Motor neuron (in vitro differentiated cells): ENCODE data around the gene OR1A2. TPM values are rescaled to one million over a fixed set of nuclear protein-coding genes. Genes with fewer than 3 reads are reported as not detected.
"Not testable (repeated sequence)": the region's sequence is repeated elsewhere in the genome, so short reads cannot be mapped to it uniquely, and the experiment has no call there.

Source experiments
- ATAC-seq, 8 experiments: fragments of 200-7000 bp; cut with Tn5 transposase; replicated peaks in 6 of 8; 2 replicates each; pipeline ENCODE4 v1.8.0; 2021; ENCODE audit warnings: mild to moderate bottlenecking in 8 of 8, moderate library complexity in 8 of 8
- H3K27ac ChIP-seq, 2 donors: fragments of 250-450 bp; sonication (Bioruptor Pico); 2 replicates each; pipeline ENCODE4 v1.9.0; 2021; ENCODE audit warnings: antibody characterized with exemption in 2 of 2, mild to moderate bottlenecking in 2 of 2, moderate library complexity in 1 of 2
- H3K4me1 ChIP-seq, 2 donors: fragments of 250-450 bp; sonication (Bioruptor Pico); replicated peaks in 1 of 2; 2 replicates each; pipeline ENCODE4 v1.6.1; 2021; ENCODE audit warnings: antibody characterized with exemption in 2 of 2, mild to moderate bottlenecking in 2 of 2, moderate library complexity in 1 of 2
- H3K4me3 ChIP-seq, 5 donors: fragments of 250-450 bp; sonication (Bioruptor Pico); 2 replicates each; pipeline ENCODE4 v1.9.0; 2021; ENCODE audit warnings: antibody characterized with exemption in 5 of 5, mild to moderate bottlenecking in 5 of 5, moderate library complexity in 4 of 5
- WGBS, 10 experiments: fragments of 450-650 bp; shearing (Covaris generic); methylation state at CpG; one replicate each; pipeline ENCODE4 v1.0.0; 2022; 5-methylcytosine and 5-hydroxymethylcytosine counted together
- in situ Hi-C, 9 experiments: fragments of 400-800 bp; cut with MboI; loops; one replicate each; pipeline ENCODE4 v1.15.0; 2021; ENCODE audit warnings: low sequenced_read_pairs in 9 of 9, low pct_unique_long_range_greater_than_20kb in 2 of 9; ENCODE audit not compliant: unreplicated experiment in 9 of 9
- total RNA-seq, 8 experiments: library from RNA; unstranded; fragments of 300-600 nt; gene quantifications; 2 replicates each; pipeline versions ENCODE4 v1.2.3 to v1.2.4, GENCODE V29; 2022

OR1A2 gene, protein sequence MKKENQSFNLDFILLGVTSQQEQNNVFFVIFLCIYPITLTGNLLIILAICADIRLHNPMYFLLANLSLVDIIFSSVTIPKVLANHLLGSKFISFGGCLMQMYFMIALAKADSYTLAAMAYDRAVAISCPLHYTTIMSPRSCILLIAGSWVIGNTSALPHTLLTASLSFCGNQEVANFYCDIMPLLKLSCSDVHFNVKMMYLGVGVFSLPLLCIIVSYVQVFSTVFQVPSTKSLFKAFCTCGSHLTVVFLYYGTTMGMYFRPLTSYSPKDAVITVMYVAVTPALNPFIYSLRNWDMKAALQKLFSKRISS
- under 1 TPM in 1 of 8 experiments, not detected in 7; 0.52 TPM for total RNA-seq

DNA sequence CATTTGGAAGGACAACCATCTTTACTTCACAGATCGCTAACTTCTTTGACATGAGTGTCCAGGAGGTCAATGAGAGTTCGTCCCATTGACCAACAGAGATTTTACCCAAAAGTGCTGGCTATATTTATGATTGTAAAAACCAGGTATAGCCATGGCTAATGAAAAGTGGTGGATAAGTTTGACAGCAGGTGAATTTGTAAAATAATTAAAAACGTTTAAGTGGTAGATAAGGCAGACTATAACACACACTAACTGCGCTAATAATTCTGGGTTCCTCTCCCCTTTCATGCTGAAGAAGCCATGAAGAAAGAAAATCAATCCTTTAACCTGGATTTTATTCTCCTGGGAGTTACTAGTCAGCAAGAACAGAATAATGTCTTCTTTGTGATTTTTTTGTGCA lies at the start of gene OR1A2:
Gene OR1A2 (plus strand): TSS at position 301 of the 400 bp plus-strand sequence. CDS start 0 bp downstream, at position 301.
- WGBS, 10 experiments, result 0 to 77% (median 29%) methylated on average over 1 to 4 of the region's 4 CpGs; no CpG with 5 or more reads in 1 of the 10 experiments
- Histone ChIP-seq H3K4me3 (no peak within 1 kb of the TSS), H3K27ac (no peak within 1 kb of the TSS), H3K4me1 (no peaks in the 10 kb centered on the region)
- ATAC-seq, result no peak
- in situ Hi-C loops, result no loop called here

DNA sequence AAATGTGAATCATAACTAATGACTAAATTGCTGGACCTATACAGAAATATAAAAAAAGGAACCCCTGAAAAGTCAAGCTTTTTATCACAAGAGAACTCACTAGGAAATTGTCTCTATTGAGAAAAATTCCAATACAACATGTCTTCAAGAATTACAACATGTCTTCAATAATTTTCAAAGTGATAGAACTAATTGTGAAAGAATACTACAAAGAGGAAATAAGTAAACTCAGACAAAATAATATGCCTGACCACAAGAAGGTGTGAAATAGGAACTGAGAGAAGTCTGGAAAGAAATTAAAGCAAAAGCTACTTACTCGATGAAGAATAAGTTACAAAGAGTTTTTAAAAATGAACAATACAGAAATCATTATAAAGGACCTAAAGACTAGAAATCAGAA lies 40.1 kb upstream of the OR1A2 start:
- ATAC-seq, result no peak
- WGBS, 10 experiments, result 0 to 100% (median 45%) methylated on average over 1 of the region's 1 CpG
- no peak overlapping the region for H3K27ac ChIP-seq
- in situ Hi-C loops, result no loop called here
- no peak overlapping the region for H3K4me3 ChIP-seq
- H3K4me1 ChIP-seq, result peaks cover 0 to 4% of the 10 kb centered on the region in 2 donors

DNA sequence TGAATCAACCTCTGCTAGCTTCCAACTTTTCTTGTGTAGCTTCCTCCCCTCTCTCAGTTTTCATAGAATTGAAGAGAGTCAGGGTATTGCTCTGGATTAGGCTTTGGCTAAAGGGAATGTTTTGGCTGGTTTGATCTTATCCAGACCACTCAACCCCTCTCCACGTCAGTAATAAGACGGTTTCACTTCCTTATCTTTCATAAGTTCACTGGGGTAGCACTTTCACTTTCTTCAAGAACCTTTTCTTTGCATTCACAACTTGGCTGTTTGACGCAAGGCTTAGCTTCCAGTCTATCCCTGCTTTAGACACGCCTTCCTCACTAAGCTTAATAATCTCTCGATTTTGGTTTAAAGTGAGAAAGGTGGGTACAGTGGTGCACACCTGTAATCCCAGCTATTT lies 29.7 kb upstream of the OR1A2 start:
- H3K4me1 ChIP-seq, result no peaks in the 10 kb centered on the region
- H3K27ac ChIP-seq, result no peak overlapping the region
- no peak overlapping the region for H3K4me3 ChIP-seq
- ATAC-seq, result no peak
- in situ Hi-C loops, result no loop called here
- WGBS, 10 experiments, result 0 to 100% (median 79%) methylated on average over 1 to 5 of the region's 5 CpGs; no CpG with 5 or more reads in 2 of the 10 experiments

DNA sequence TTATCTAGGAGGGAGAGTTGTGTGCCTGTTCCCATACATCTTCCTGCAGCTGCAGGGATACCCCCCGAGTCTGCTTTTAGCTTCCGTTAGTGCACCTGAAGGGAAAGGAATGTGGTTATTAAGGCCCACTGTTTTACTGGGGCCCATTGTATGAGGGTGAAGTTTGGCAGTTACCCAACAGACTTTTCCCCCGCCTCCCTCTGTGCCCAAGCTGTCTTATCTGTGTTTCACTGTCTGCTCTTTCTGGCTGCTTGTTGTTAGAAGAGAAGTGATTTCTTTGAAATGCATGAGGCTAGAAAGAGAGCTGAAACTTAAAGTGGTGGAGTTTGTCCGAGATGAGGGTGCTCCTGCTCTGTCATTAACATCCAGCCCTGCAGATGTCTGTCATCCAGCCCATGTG lies 7.4 kb upstream of the OR1A2 start:
- WGBS, 10 experiments, result 13 to 29% (median 20%) methylated on average over 1 to 3 of the region's 4 CpGs; no CpG with 5 or more reads in 4 of the 10 experiments
- no peaks in the 10 kb centered on the region for H3K4me1 ChIP-seq
- no peak overlapping the region for H3K4me3 ChIP-seq
- ATAC-seq, result no peak
- in situ Hi-C loops, result no loop called here
- no peak overlapping the region for H3K27ac ChIP-seq

DNA sequence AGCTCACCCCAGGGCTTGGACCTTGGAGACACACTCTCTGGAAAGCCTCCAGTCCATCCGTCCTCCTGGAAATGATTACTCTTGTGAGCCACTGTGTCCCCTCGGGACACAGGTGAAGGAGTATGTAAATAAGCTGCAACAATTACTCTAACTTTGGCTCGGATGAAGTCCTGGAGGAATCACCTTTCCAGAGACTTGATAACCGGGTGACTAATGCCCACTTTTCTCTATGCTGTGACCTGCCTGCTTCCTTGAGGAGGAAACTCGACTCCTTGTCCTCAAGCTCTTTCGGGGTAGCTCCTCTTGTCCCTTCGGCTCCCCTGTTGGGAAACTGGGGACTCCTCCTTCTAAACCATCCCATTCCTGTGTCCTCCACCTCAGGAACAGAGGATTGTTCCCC lies 10.0 kb downstream of the OR1A2 start, which contains the start of gene OR1A1:
Gene OR1A1 (plus strand): TSS at position 301 of the 400 bp plus-strand sequence. CDS start 7,954 bp downstream, outside the sequence.
- no peaks in the 10 kb centered on the region for H3K4me1 ChIP-seq

DNA sequence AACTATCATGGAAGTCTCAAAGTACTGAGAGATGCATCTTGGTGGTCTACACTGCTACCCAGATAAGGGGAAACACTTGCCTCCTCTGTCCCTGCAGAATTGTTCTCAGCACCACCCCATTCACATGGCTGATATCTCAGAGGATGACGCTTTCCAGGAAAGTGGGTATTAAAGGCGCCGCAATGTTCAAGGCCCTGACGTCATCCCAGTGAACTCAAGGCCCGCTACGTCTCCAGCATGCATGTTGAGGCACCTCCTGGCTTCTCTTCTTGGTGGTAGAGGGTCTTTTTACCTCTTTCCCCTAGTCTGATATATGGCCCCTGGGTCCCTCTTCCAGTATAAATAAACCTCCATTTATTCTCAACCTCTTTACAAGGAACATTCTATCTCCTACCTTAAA lies 11.2 kb downstream of the OR1A2 start:
- Histone ChIP-seq H3K27ac (no peak overlapping the region), H3K4me3 (no peak overlapping the region), H3K4me1 (no peaks in the 10 kb centered on the region)
- WGBS, 10 experiments, result 50 to 100% (median 87%) methylated on average over 2 to 6 of the region's 6 CpGs; no CpG with 5 or more reads in 6 of the 10 experiments
- no peak for ATAC-seq
- in situ Hi-C loops, result no loop called here

More for the DNA sequence above, 10.0 kb downstream of the OR1A2 start, which contains the start of gene OR1A1:
- in situ Hi-C loops, result no loop called here
- H3K4me3 ChIP-seq, result no peak within 1 kb of the TSS
- 0 to 100% (median 40%) methylated on average over 1 to 5 of the region's 7 CpGs; no CpG with 5 or more reads in 3 of the 10 experiments for WGBS, 10 experiments
- ATAC-seq, result no peak
- H3K27ac ChIP-seq, result no peak within 1 kb of the TSS

DNA sequence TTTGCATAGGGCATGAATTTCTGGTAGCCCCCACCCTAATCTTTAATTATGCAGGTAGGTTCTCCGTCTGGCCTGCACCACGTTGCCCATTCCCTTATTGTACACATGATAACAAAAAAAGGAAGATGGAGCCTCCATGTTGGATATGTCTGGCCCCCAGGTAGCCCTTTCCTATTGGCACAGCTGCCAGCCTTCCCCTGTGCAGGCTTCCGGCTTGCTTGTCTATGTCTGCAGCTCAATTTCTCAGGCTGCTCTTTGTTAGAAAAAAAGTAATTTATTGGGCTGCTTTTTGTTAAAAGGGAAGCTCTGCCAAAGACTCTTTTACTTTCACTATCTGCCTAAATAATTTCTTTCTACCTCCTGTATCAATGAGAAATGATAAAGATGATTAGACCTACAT lies 15.7 kb downstream of the OR1A2 start:
- in situ Hi-C loops, result no loop called here
- Histone ChIP-seq H3K4me1 (no peaks in the 10 kb centered on the region), H3K27ac (no peak overlapping the region), H3K4me3 (no peak overlapping the region)
- 0 to 100% (median 85%) methylated on average over 1 to 2 of the region's 3 CpGs; no CpG with 5 or more reads in 3 of the 10 experiments for WGBS, 10 experiments
- no peak for ATAC-seq

DNA sequence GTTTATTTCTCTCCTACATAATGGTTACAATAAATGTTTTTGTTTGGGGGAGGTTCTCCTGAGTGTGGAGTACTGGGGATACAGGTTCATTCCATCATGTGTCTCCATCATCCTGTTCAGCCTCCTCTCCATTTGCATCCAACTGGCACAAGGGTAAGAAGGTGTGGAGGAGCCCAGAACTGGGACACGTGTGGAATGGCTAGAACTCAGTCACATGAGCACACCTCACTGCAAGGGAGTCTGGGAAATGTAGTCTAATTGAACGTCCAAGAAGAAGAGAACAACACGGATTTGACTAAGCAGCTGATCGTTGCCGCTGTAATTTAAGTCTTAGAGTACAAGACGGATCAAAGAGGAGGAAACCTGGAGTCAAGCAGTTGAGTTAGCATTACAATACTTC lies 16.3 kb downstream of the OR1A2 start:
- WGBS, 10 experiments, result 0 to 80% (median 46%) methylated on average over 2 to 6 of the region's 6 CpGs; no CpG with 5 or more reads in 2 of the 10 experiments
- no peak overlapping the region for H3K27ac ChIP-seq
- no peak overlapping the region for H3K4me3 ChIP-seq
- in situ Hi-C loops, result no loop called here
- no peaks in the 10 kb centered on the region for H3K4me1 ChIP-seq
- peak in 1 of 8 experiments; percentile 39 for ATAC-seq

DNA sequence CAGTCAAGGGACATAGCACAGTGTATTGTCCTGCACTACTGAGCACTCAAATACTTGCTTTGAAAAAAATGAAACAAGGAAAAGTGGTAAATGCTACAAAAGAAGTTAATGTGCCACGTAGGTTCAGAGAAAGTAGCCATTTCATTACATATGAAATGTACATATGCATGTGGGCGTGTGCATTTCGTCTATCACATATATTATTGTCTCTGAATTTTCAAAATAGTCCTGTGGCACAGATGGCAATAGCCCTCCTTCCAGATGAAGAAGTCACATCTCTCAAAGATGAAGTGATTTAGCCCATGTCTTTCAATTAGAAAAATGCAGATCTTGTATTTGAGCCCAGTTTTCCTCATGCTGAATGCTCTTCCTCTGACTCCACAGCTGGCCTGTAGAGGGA lies 22.7 kb downstream of the OR1A2 start:
- 0 to 76% (median 46%) methylated on average over 1 to 3 of the region's 3 CpGs for WGBS, 10 experiments
- peak in 3 of 8 experiments; percentile 51 to 91 (median 62) for ATAC-seq

DNA sequence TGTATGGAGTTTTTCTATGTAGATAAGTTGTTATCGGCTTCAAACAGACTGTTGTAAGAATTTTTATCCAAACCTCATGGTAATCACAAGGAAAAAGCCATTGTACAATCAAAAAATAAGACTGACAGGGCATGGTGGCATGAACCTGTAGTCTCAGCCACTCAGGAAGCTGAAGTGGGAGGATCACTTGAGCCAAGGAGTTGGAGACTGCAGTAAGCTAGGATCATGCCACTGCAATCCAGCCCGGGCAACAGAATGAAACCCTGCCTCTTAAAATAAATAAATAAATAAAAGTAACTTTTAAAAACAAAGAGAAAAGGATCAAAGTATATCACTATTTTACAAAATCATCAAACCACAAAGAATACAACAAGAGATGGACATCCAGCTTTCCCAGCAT lies 24.5 kb downstream of the OR1A2 start:
- in situ Hi-C loops, result no loop called here
- ATAC-seq, result no peak
- Histone ChIP-seq H3K4me1 (no peaks in the 10 kb centered on the region), H3K4me3 (no peak overlapping the region), H3K27ac (no peak overlapping the region)
- WGBS, 10 experiments, result 14 to 100% (median 62%) methylated on average over 1 to 2 of the region's 2 CpGs; no CpG with 5 or more reads in 2 of the 10 experiments

More for the DNA sequence above, 22.7 kb downstream of the OR1A2 start:
- H3K27ac ChIP-seq, in situ Hi-C loops, H3K4me3 ChIP-seq, H3K4me1 ChIP-seq: not testable (repeated sequence)

DNA sequence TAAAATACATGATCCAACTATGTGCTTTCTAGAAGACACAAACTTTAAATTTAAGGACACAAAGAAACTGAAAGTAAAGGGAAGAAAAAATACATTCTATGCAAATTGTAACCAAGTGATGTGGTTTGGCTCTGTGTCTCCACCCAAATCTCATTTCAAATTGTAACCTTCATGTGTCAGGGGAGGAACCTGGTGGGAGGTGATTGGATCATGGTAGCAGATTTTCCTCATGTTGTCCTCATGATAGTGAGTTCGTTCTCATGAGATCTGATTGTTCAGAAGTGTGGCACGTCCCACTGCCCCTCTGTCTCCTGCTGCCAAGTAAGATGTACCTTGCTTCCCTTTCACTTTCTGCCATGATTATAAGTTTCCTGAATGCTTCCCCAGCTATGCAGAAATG lies 25.2 kb downstream of the OR1A2 start:
- in situ Hi-C loops, result no loop called here
- Histone ChIP-seq H3K4me1 (no peaks in the 10 kb centered on the region), H3K4me3 (no peak overlapping the region), H3K27ac (no peak overlapping the region)
- peak in 2 of 8 experiments; percentile 51 to 77 for ATAC-seq
- WGBS, 10 experiments, result 0 to 83% (median 69%) methylated on average over 1 to 2 of the region's 2 CpGs; no CpG with 5 or more reads in 5 of the 10 experiments

DNA sequence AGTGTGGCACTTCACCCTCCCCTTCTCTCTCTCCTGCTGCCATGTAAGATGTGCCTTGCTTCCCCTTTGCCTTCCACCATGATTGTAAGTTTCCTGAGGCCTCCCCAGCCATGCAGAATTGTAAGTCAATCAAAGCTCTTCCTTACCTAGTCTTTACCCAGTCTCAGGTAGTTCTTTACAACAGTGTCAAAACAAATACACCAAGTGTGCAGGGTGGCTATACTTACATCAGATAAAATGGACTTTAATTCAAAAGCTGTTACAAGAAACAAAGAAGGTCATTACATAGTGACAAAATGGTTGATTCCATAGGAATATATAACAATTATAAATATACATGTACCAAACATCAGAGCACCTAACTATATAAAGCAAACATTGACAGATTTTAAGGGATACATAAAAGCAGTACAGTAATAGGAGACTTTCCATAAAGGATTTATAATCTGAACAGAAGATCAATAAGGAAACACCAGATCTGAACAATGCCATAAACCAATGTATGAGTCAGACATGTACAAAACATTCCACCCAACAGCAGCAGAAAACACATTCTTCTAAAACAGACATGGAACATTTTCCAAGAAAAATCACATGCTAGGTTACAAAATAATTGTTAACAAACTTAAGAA lies 27.5 kb downstream of the OR1A2 start:
- H3K4me3 ChIP-seq, in situ Hi-C loops, H3K4me1 ChIP-seq, H3K27ac ChIP-seq: not testable (repeated sequence)
- peak in 1 of 8 experiments; percentile 42 for ATAC-seq

DNA sequence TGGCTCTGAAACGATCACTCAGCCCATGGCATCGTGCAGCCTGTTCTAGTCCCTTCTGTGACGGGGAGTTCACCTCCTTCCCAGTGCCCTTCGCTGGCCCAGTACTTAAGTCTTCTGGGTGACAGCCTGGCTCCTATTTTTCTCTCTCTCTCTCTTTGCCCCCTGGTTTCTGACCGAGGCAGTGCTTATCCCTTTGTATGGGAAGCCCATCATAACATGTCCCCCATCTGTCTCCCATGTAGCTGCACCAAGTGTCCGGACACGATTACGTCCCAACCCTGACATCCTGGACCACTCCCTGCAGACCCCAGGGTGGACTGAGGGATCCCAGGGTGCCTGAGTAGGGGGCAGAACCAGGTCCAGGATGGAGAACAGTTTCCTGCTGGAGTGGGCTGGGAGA lies 35.0 kb downstream of the OR1A2 start:
- WGBS, 10 experiments, result no CpG with 5 or more reads among the region's 8 CpGs
- H3K27ac ChIP-seq, in situ Hi-C loops, H3K4me1 ChIP-seq, ATAC-seq, H3K4me3 ChIP-seq: not testable (repeated sequence)
